Pons (tissue), 1 donor: Measurements from ENCODE around the gene SH2D6.
"Not testable (repeated sequence)": the region's sequence is repeated elsewhere in the genome, so short reads cannot be mapped to it uniquely, and the experiment has no call there.

Experiments
- DNase-seq: peaks from one replicate; pipeline ENCODE4 v3.0.0-alpha.2; 2016; ENCODE audit warnings: low spot score

SH2D6 gene

GRCh38 chr2:85398426-85399182, 19.9 kb upstream of the SH2D6 start:
- DNase-seq, result no peak

DNA sequence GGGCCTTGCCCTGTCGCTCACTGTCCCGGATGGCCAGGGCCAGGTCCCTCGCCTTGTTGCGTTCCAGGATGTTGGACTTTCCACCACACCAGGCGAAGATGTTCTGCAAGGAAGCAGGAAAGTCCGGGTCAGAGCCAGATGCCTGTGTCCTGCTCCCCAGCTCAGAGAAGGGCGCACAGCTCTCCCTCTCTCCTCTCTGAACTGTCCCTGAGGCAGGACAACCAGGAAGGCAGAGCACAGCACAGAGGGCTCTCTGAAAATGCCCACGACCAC, 19.4 kb upstream of the SH2D6 start:
- no peak for DNase-seq

DNA sequence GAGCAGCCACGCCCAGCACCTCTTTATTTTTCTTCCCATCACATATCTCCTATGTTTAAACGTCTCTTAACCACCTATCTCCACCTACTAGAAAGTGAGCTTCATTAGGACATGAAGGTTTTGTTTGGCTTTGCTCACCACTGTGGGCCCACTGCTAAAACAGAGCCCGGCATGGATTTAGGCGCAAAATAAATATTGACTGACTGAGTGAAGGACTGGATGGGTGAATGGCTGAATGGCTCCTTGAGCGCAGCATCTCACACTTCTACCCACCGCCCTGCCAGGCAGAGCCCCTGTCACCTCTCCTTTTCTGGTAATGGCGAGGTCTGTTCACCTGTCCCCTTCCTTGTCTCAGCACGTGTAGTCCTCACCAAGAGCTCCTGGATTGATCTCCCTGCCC, 18.5 kb upstream of the SH2D6 start:
- DNase-seq, result no peak

DNA sequence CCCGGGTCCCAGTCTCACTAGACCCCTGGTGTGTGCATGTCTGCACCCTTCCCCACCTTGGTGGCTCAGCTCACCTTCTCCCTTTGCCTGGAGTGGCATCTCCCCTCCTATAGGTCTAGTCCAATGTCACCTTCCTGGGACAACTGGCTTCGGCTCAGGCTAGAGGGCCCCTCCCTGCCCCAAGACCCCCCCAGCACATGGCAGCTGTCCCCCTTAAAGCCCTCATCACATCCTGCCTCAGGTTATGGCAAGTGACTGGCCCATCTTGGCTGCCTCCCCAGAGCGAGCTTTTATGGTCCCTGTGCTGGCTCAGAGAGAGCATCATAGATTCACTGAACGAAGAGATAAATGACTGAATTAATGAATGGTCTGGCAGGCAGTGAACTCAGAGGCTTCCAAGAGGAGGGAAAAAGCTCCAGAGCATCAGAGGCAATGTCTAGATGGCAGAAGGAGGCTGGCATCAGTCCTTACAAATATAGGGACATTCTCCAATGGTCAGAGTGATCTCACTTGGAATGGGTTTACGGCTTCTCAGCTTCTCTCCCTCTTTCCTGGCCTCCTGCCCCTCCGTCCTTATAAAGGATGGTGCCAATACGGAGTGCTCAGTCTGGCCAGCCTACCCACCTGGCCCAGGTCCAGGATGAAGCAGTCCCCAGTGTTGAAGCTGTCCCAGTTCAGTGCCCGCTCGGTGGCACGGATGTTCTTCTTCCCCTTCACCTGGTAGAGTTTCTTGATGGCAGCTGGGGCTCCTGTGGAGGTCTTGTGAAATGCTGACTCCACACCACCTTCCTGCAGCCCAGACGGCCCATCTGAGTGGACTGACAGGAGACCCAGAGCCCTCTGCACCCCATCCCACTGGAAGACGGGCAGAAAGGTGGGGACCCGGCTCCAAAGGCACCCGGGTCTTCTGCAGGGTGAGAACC, 17.7 kb upstream of the SH2D6 start:
- DNase-seq, result peak; percentile 35

DNA sequence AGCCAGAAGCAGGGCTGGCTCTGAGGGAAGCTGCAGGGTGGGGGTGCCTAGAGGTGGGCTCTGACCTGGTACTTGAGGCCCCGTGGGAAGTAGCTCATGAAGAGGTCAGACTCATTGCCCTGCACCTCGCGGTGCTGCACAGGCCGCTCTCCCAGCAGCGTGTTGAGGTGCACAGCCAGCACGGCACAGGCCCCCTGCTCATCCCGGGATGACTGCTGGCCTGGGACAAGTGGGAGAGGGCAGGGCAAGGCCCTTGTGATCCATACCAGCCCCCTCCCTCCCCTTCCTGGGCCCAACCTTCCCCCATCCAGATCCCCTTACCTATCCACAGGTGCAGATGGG, 17.1 kb upstream of the SH2D6 start:
- DNase-seq, result no peak

- DNase-seq, result no peak
Observed at GRCh38 chr2:85401844-85402243, 16.7 kb upstream of the SH2D6 start.

DNA sequence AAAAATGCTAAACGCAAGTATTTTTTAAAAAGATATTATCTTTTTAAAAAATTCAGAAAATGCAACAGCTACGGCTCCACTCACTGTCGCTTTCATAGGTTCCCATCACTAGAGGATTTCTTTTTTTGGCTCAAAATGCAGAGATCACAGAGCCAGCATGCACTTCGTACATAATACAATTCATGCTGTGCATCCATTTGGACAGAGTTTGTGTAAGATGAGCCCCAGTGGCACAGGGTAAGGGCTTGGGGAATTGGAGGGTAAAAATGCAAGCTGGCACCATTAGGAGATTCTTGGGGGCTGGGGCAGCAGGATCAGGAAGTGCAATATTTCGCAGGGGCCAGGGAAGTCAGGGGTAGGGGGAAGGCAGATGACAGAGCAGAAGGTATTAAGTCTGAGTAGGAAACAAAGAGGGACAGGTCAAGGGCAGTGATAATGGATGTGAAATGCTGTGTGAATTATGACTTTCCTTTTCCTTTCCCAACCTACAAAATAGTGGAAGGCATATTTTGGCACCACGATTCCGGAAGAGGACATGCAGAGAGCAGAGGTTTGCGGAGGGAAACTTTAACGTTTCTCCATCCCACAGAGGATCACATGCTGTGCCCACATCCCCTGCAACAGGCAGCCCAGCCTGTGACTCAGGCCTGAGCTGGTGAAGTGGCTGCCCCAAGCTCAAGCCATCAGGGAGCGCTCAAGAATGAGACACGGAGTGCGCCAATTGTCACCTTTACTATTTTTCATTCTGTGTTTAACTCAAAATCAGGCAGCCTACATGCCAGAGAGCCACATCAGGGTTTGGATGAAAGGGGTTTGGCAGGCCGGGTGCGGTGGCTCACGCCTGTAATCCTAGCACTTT, 13.1 kb upstream of the SH2D6 start:
- peak; percentile 74 for DNase-seq

DNA sequence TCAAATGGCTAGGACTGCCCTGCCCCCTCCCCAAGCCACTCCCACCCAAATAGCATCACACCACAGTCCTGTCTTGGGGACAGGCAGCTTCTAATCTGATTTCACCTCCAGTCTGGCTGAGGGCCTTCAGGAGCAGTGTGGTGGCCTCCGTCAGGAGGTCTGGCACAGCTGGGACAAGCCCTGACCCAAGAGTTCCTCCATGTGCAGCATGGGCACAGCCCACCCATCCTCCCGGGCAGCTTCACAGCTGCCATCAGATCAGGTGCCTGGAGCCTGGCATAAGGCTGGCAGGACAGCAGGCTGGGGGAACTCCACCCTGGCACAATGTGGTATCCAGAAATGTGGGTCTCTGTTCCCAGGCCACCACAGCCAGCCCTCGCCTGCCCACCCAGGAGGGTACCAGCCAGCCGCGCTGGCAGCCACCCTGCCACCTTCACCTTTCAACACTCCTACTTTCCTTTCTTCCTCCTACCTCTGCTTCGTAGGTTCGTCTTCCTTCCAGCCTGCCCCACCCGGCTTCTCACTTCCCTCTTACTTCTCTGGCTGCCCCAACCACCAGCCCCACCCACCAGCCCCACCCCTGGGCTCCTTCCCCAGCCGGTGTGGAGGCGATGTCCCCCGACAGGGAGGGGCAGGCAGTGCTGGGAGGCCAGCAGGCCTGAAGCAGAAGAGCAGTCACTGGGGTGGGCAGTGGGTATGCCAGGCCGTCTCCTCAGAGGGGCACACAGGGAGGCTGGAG, 8.5 kb upstream of the SH2D6 start, which contains the start of gene CAPG:
CAPG (minus strand) TSS at position 522 of the 739 bp plus-strand sequence. CDS start 8,221 bp downstream, outside the sequence.
- no peak for DNase-seq

- no peak for DNase-seq
Observed at GRCh38 chr2:85410584-85411404, 7.7 kb upstream of the SH2D6 start.

DNA sequence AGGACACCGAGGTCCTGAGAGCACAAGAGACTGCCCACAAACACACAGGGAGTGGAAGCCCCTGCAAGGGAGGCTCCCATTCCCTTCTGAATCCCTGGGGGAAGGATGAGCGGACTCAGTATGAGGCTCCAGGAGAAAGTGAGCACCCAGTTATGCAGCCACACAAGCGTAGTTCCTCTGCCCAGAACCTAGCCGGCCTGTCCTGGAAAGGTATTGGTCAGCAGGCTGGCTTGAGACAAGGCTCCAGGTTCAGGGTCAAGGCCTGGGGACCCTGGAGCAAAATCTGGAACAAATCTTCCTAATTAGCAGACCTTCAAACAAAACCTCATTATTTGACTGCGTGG, 7.1 kb upstream of the SH2D6 start:
- no peak for DNase-seq

- no peak for DNase-seq
Observed at GRCh38 chr2:85413592-85414420, 4.7 kb upstream of the SH2D6 start.

DNA sequence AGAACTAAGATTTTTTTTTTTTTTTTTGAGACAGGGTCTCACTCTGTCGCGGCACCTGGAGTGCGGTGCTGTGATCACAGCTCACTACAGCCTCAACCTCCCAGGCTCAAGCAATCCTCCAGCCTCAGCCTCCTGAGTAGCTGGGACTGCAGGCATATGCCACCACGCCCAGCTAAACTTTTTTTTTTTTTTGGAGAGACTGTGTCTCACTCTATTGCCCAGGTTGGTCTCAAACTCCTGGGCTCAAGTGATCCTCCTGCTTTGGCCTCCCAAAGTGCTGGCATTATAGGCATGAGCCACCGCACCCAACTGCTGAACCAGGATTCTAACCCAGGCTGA, 4.1 kb upstream of the SH2D6 start:
- DNase-seq, result not testable (repeated sequence)

DNA sequence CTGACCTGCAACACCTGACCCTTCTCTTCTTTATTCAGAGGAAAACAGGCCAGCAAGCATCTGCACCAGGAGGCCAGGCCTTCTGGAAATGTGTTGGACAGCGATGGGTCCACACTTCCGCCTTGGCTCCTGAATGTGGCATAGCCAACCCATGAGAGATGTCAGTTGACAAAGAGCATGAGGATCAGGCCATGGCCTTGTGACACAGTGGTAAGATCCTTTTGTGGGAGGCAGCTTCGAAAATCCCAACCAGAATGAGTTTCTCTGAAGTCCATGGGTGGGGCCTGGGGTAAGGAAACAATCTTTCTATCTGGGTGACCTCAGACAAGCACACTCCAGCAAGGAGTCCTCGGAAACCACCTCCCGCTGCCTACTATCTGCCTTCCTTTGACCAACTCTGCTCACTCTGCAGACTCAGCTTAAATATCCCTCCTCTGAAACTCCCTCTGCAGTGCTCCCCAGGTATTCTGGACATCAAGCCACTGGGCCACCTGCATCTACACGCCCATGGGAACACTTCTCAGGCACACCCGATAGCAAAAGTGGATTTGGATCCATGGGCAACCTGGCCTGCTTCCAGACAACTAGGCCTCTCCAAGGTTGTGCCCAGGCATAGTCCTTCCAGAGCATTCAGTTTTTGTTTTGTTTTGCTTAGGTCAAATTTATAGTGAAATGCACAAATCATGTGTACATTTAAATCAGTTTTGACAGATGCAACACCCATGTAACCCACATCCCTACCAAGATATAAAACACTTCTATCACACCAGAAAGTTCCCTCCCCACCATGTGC, 3.6 kb upstream of the SH2D6 start:
- DNase-seq, result peak; percentile 54

- DNase-seq, result no peak
Observed at GRCh38 chr2:85415980-85416650, 2.4 kb upstream of the SH2D6 start.

DNA sequence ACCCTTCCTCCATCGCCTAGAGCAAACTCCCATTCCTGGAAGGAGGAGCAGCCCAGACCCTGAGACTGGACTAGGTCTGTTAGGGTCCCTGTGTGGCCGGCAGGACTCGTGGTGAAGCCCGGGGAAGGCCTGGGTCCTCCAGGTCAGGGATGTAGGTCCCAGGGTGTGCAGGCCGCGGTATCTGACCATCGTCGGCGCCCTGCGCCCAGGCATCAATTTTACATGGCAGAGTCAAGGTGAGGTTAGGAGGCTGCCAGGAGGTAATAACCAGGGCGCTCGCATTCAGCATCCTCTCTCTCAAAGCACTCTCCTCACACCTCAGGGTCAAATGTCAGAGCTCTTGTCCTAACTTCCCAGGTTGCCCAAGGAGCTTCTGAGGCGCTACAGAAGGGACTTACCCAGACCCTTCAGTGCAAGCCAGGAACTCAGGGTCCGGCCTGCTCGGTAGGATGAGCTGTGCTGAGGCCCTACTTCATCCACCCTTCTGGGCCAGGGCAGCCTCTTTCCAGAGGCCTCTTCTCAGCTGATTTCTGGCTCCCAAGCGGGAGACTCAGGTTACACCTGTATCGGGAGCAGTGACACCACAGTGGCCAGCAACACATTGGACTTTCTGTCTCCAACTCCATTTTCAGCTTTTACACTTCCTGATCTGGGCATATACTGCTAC, 628 bp downstream of the SH2D6 start:
- no peak for DNase-seq

GRCh38 chr2:85420536-85421259, 2.2 kb downstream of the SH2D6 start:
- peak; percentile 90 for DNase-seq

GRCh38 chr2:85421260-85422071, 3.0 kb downstream of the SH2D6 start:
- DNase-seq, result no peak
